Natural killer cell (primary cell): ENCODE measurements around the gene VASH2. TPM values are rescaled to one million over a fixed set of nuclear protein-coding genes. Genes with fewer than 3 reads are reported as not detected.

Experiments
- ATAC-seq, 3 donors: fragments of 150-1000 bp in 2 of 3; fragments of 200-7000 bp in 1 of 3; cut with Tn5 transposase; 1 replicate in 1 of 3; 2 replicates in 2 of 3; pipeline ENCODE4 v1.10.0; 2021; ENCODE audit warnings: mild to moderate bottlenecking in 2 of 3, moderate library complexity in 2 of 3
- DNase-seq, 2 donors: peaks; one replicate each; pipeline versions ENCODE4 v3.0.0 to v3.0.0-alpha.2; 2013 to 2021; ENCODE audit warnings: mixed read lengths in 1 of 2
- H3K27ac ChIP-seq: one replicate; pipeline ENCODE4 v1.5.1; 2013; ENCODE audit warnings: mild to moderate bottlenecking, low read length
- H3K27me3 ChIP-seq: one replicate; pipeline ENCODE4 v1.6.1; 2013; ENCODE audit warnings: low read length; ENCODE audit not compliant: control insufficient read depth, insufficient read depth
- H3K36me3 ChIP-seq: one replicate; pipeline ENCODE4 v1.6.1; 2013; ENCODE audit warnings: low read length; ENCODE audit not compliant: control insufficient read depth, insufficient read depth
- H3K4me1 ChIP-seq: one replicate; pipeline ENCODE4 v1.6.1; 2013; ENCODE audit warnings: low read length; ENCODE audit not compliant: control insufficient read depth, insufficient read depth
- H3K4me3 ChIP-seq: one replicate; pipeline ENCODE4 v1.5.1; 2013; ENCODE audit warnings: low read length
- H3K9me3 ChIP-seq: one replicate; pipeline ENCODE4 v1.6.1; 2013; ENCODE audit warnings: low read length; ENCODE audit not compliant: control insufficient read depth, insufficient read depth
- H3K27ac Mint-ChIP-seq, 2 donors: one replicate each; pipeline ENCODE4 v1.8.0; 2022; ENCODE audit warnings: mild to moderate bottlenecking in 2 of 2, mixed read lengths in 2 of 2, moderate library complexity in 1 of 2
- H3K27me3 Mint-ChIP-seq, 2 donors: one replicate each; pipeline ENCODE4 v1.8.0; 2022; ENCODE audit warnings: low read depth in 2 of 2, mixed read lengths in 2 of 2
- H3K36me3 Mint-ChIP-seq: one replicate; pipeline ENCODE4 v1.8.0; 2022; ENCODE audit warnings: mixed read lengths
- H3K4me1 Mint-ChIP-seq, 2 donors: one replicate each; pipeline ENCODE4 v1.8.0; 2022; ENCODE audit warnings: mixed read lengths in 2 of 2
- H3K4me3 Mint-ChIP-seq: one replicate; pipeline ENCODE4 v1.8.0; 2022; ENCODE audit warnings: mild to moderate bottlenecking, moderate library complexity, mixed read lengths
- H3K9me3 Mint-ChIP-seq, 2 donors: one replicate each; pipeline ENCODE4 v1.8.0; 2022; ENCODE audit warnings: mixed read lengths in 2 of 2
- CTCF ChIP-seq: fragments of 200-600 bp; IDR thresholded peaks from one replicate; pipeline ENCODE4 v1.8.0; 2022; ENCODE audit warnings: antibody characterized with exemption
- WGBS: methylation state at CpG from one replicate; pipeline ENCODE4 v1.1.7; 2013; ENCODE audit warnings: missing lambda C conversion rate; ENCODE audit not compliant: insufficient coverage; 5-methylcytosine and 5-hydroxymethylcytosine counted together
- intact Hi-C: fragments of 100-400 bp; cut with micrococcal nuclease; formaldehyde crosslinking; loops from one replicate; pipeline ENCODE4 v1.14.2; 2022
- total RNA-seq, 4 donors: library from RNA; stranded (reverse); fragments of 120-200 nt in 1 of 4; gene quantifications; one replicate each; pipeline versions ENCODE4 v1.2.3 to v1.2.4, GENCODE V29; 2013 to 2022

Gene VASH2
- total RNA-seq, 3 donors from 2014 or later (not counting 1 experiment from before 2014, with no cell fraction given) = not detected

- no peak overlapping the region for H3K27ac ChIP-seq
- no peaks in the 10 kb centered on the region for H3K9me3 ChIP-seq
- intact Hi-C loops = no loop called here
- ATAC-seq (no peak), DNase-seq (no peak)
- H3K4me1 Mint-ChIP-seq = peaks cover 0 to under 1% of the 10 kb centered on the region in 2 donors
- H3K27me3 ChIP-seq = peaks cover 11% of the 10 kb centered on the region
- no peaks in the 10 kb centered on the region for H3K36me3 ChIP-seq
- no peak for TF ChIP-seq CTCF
- no peak overlapping the region for H3K4me3 ChIP-seq
- H3K27ac Mint-ChIP-seq = no peak overlapping the region
- H3K27me3 Mint-ChIP-seq = peaks cover 19 to 48% of the 10 kb centered on the region in 2 donors
- H3K9me3 Mint-ChIP-seq = no peaks in the 10 kb centered on the region
- 79% methylated on average over 2 of the region's 2 CpGs for WGBS
- peaks cover 2% of the 10 kb centered on the region for H3K4me1 ChIP-seq
- no peak overlapping the region for H3K4me3 Mint-ChIP-seq
- H3K36me3 Mint-ChIP-seq = no peaks in the 10 kb centered on the region
Measured at GRCh38 chr1:212945056-212945455, 5.3 kb upstream of the VASH2 start.

- Mint-ChIP-seq H3K4me1 (peaks cover 0 to 6% of the 10 kb centered on the region in 2 donors), H3K27ac (no peak overlapping the region), H3K9me3 (no peaks in the 10 kb centered on the region), H3K4me3 (no peak overlapping the region), H3K36me3 (no peaks in the 10 kb centered on the region), H3K27me3 (peaks cover 24 to 48% of the 10 kb centered on the region in 2 donors)
- DNase-seq = no peak
- 91% methylated on average over 4 of the region's 4 CpGs for WGBS
- Histone ChIP-seq H3K27ac (no peak overlapping the region), H3K9me3 (no peaks in the 10 kb centered on the region), H3K36me3 (no peaks in the 10 kb centered on the region), H3K27me3 (peaks cover 13% of the 10 kb centered on the region), H3K4me3 (no peak overlapping the region), H3K4me1 (peaks cover 6% of the 10 kb centered on the region)
- TF ChIP-seq CTCF = no peak
- intact Hi-C loops = no loop called here
- no peak for ATAC-seq
Measured at GRCh38 chr1:212945463-212946160, 4.7 kb upstream of the VASH2 start.

GRCh38 chr1:212946872-212947271 lies 3.5 kb upstream of the VASH2 start:
- Mint-ChIP-seq H3K4me3 (no peak overlapping the region), H3K36me3 (no peaks in the 10 kb centered on the region), H3K9me3 (no peaks in the 10 kb centered on the region), H3K27ac (no peak overlapping the region), H3K27me3 (peaks cover 27 to 41% of the 10 kb centered on the region in 2 donors), H3K4me1 (peaks cover 0 to 12% of the 10 kb centered on the region in 2 donors)
- Histone ChIP-seq H3K4me3 (no peak overlapping the region), H3K27ac (no peak overlapping the region), H3K27me3 (peaks cover 22% of the 10 kb centered on the region), H3K4me1 (peaks cover 15% of the 10 kb centered on the region), H3K9me3 (no peaks in the 10 kb centered on the region), H3K36me3 (no peaks in the 10 kb centered on the region)
- DNase-seq (no peak), ATAC-seq (no peak)
- no peak for TF ChIP-seq CTCF
- intact Hi-C loops = no loop called here

DNA sequence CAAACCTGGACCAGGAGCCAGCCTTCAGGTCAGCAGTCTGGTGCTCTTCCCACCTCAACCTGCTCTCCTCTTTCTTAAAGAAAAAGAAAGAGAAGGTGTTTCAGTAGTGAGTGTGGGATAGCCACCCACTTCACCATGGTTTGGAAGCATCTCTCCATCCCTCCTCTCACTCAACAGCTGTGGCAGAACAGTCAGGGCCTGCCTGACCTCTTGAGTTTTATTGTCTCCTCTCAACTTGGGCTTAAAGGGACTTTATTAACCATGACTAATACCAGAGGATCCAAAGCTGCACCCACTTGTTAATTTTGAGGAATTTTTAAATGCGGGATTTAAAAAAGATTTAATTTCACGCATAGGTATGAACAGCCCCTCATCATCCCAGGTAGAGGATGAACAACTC lies 570 bp upstream of the VASH2 start:
- Histone ChIP-seq H3K4me1 (peaks cover 15% of the 10 kb centered on the region), H3K27ac (no peak overlapping the region), H3K4me3 (no peak overlapping the region), H3K36me3 (no peaks in the 10 kb centered on the region), H3K9me3 (no peaks in the 10 kb centered on the region), H3K27me3 (peaks cover 22% of the 10 kb centered on the region)
- no peak for TF ChIP-seq CTCF
- no peak for ATAC-seq
- Mint-ChIP-seq H3K9me3 (no peaks in the 10 kb centered on the region), H3K27me3 (peaks cover 49 to 61% of the 10 kb centered on the region in 2 donors), H3K4me3 (peak overlapping the region; percentile 72), H3K4me1 (peaks cover 5 to 15% of the 10 kb centered on the region in 2 donors), H3K27ac (no peak overlapping the region), H3K36me3 (no peaks in the 10 kb centered on the region)
- DNase-seq = no peak
- WGBS = 66% methylated on average over 2 of the region's 2 CpGs
- intact Hi-C loops = no loop called here
